ENCODE measurements around the gene BICC1. TPM values are rescaled to one million over a fixed set of nuclear protein-coding genes. Genes with fewer than 3 reads are reported as not detected.

Gene BICC1
- total RNA-seq, 1 donor from 2014 or later, result 150 TPM

DNA sequence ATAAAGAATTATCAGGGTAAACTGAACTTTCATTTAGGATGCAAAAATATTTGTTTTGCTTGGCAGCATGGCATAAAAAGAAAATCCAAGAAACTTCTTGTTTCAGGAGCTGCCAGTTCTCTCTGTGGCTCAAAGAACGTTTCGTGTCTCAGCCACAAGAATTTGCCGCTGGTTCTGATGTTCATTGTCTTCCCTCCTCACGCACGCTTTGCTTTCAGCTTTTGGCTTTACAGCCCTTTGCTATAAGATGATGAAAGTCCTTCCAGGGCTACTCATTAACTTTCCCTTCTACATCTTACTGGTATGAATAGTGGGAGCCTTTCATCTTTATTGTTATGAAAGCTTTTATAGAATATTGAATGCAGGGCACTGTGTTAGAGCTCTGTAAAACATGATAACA lies 124.7 kb downstream of the BICC1 start:
- H3K4me3 ChIP-seq (ENCODE audit: low read depth, low read length), result peak overlapping the region; percentile 21
- TF ChIP-seq, protein P1, sequence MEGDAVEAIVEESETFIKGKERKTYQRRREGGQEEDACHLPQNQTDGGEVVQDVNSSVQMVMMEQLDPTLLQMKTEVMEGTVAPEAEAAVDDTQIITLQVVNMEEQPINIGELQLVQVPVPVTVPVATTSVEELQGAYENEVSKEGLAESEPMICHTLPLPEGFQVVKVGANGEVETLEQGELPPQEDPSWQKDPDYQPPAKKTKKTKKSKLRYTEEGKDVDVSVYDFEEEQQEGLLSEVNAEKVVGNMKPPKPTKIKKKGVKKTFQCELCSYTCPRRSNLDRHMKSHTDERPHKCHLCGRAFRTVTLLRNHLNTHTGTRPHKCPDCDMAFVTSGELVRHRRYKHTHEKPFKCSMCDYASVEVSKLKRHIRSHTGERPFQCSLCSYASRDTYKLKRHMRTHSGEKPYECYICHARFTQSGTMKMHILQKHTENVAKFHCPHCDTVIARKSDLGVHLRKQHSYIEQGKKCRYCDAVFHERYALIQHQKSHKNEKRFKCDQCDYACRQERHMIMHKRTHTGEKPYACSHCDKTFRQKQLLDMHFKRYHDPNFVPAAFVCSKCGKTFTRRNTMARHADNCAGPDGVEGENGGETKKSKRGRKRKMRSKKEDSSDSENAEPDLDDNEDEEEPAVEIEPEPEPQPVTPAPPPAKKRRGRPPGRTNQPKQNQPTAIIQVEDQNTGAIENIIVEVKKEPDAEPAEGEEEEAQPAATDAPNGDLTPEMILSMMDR (conservative IDR thresholded peaks at IDR 0.05; ENCODE audit: low read depth, low read length), result no peak
- DNase-seq (ENCODE audit: low read depth), result peak; percentile 63

DNA sequence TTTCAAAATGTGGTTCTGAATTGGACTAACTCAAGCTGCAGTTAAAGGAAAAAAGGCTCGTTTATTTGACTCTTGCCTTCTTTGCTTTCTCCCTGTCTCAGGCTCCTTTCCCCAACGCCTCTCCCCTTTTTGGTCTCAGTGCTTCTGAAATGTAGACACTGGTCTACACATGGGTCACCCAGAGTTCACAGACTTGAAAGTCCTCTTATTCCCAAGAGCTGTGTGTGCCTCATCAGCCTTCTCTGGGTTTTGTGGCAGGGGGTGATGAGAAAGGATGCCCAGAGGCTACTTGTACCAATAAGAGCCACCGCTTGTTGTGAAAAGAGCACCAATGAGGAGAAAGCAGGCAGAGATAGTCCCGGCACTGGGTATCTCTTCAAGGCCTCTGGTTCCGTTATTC lies 125.7 kb downstream of the BICC1 start:
- DNase-seq (ENCODE audit: low read depth), result no peak
- TF ChIP-seq, protein P1 (conservative IDR thresholded peaks at IDR 0.05; ENCODE audit: low read depth, low read length), result no peak
- H3K4me3 ChIP-seq (ENCODE audit: low read depth, low read length), result no peak overlapping the region

GRCh38 chr10:58641095-58641531 lies 128.4 kb downstream of the BICC1 start:
- peak; percentile 85 for DNase-seq (ENCODE audit: low read depth)
- TF ChIP-seq, protein P1 (conservative IDR thresholded peaks at IDR 0.05; ENCODE audit: low read depth, low read length), result peak; percentile 48
- H3K4me3 ChIP-seq (ENCODE audit: low read depth, low read length), result peak overlapping the region; percentile 2

GRCh38 chr10:58641708-58642107 lies 129.0 kb downstream of the BICC1 start:
- TF ChIP-seq, protein P1 (conservative IDR thresholded peaks at IDR 0.05; ENCODE audit: low read depth, low read length), result no peak
- DNase-seq (ENCODE audit: low read depth), result no peak
- no peak overlapping the region for H3K4me3 ChIP-seq (ENCODE audit: low read depth, low read length)

GRCh38 chr10:58642283-58642682 lies 129.6 kb downstream of the BICC1 start:
- no peak for DNase-seq (ENCODE audit: low read depth)
- H3K4me3 ChIP-seq (ENCODE audit: low read depth, low read length), result no peak overlapping the region
- TF ChIP-seq, protein P1 (conservative IDR thresholded peaks at IDR 0.05; ENCODE audit: low read depth, low read length), result no peak

- DNase-seq (ENCODE audit: low read depth), result no peak
- H3K4me3 ChIP-seq (ENCODE audit: low read depth, low read length), result no peak overlapping the region
- TF ChIP-seq, protein P1 (conservative IDR thresholded peaks at IDR 0.05; ENCODE audit: low read depth, low read length), result no peak
Observed at GRCh38 chr10:58642916-58643428, 130.3 kb downstream of the BICC1 start.

- no peak for DNase-seq (ENCODE audit: low read depth)
- TF ChIP-seq, protein P1 (conservative IDR thresholded peaks at IDR 0.05; ENCODE audit: low read depth, low read length), result no peak
- H3K4me3 ChIP-seq (ENCODE audit: low read depth, low read length), result no peak overlapping the region
Observed at GRCh38 chr10:58644311-58644710, 131.6 kb downstream of the BICC1 start.

Data from epithelial cell of proximal tubule (primary cell).